Gastroesophageal sphincter (tissue), 4 donors: ENCODE measurements around the gene GNAQ. TPM values are rescaled to one million over a fixed set of nuclear protein-coding genes. Genes with fewer than 3 reads are reported as not detected.
"Not testable (repeated sequence)": the region's sequence is repeated elsewhere in the genome, so short reads cannot be mapped to it uniquely, and the experiment has no call there.

Source experiments
- ATAC-seq: fragments of 150-250 bp; one replicate; pipeline ENCODE4 v1.9.1; 2016; ENCODE audit warnings: mild to moderate bottlenecking, moderate library complexity
- H3K27ac ChIP-seq, 4 donors: fragments of 200-600 bp; sonication (generic) in 3 of 4; 1 replicate in 3 of 4; 2 replicates in 1 of 4; pipeline ENCODE4 v1.5.1; 2016 to 2019
- H3K27me3 ChIP-seq: fragments of 200-600 bp; sonication (generic); one replicate; pipeline ENCODE4 v1.5.1; 2019
- H3K36me3 ChIP-seq, 2 donors: fragments of 200-600 bp; sonication (generic); one replicate each; pipeline ENCODE4 v1.5.1; 2019; ENCODE audit warnings: control low read depth in 1 of 2
- H3K4me1 ChIP-seq, 3 donors: fragments of 200-600 bp; sonication (generic); 1 replicate in 2 of 3; 2 replicates in 1 of 3; pipeline ENCODE4 v1.5.1; 2016 to 2019; ENCODE audit warnings: control low read depth in 2 of 3
- H3K4me3 ChIP-seq, 2 donors: fragments of 200-600 bp; sonication (generic); one replicate each; pipeline ENCODE4 v1.5.1; 2019; ENCODE audit warnings: mild to moderate bottlenecking in 1 of 2, moderate library complexity in 1 of 2
- H3K9me3 ChIP-seq, 3 donors: fragments of 200-600 bp; sonication (generic); one replicate each; pipeline ENCODE4 v1.5.1; 2017 to 2019; ENCODE audit warnings: control low read depth in 2 of 3
- EP300 ChIP-seq: sonication (generic); formaldehyde crosslinking; IDR thresholded peaks from one replicate; pipeline ENCODE4 v1.6.1; 2017; ENCODE audit warnings: antibody characterized with exemption, mild to moderate bottlenecking
- POLR2A ChIP-seq, 2 donors: fragments of 450-650 bp; IDR thresholded peaks; one replicate each; pipeline ENCODE4 v1.6.1; 2017; ENCODE audit warnings: antibody characterized with exemption in 2 of 2, mild to moderate bottlenecking in 2 of 2, moderate library complexity in 1 of 2
- POLR2AphosphoS5 ChIP-seq: sonication (generic); formaldehyde crosslinking; IDR thresholded peaks from one replicate; pipeline ENCODE4 v1.6.1; 2017; ENCODE audit warnings: antibody characterized with exemption
- WGBS, 2 donors: methylation state at CpG; one replicate each; pipeline ENCODE4 v1.1.5; 2018; ENCODE audit warnings: low coverage in 1 of 2; 5-methylcytosine and 5-hydroxymethylcytosine counted together
- total RNA-seq, 4 donors: library from RNA; depleted of rRNA; stranded (reverse); fragments of >200 nt; gene quantifications; one replicate each; pipeline ENCODE4 v1.1.0, GENCODE V29; 2016
- TF ChIP-seq, protein P1 (sequence below), 4 experiments: fragments of 200-600 bp in 2 of 4; fragments of 450-650 bp in 2 of 4; sonication (generic) in 1 of 4; IDR thresholded peaks; one replicate each; pipeline ENCODE4 v1.5.1; 2017 to 2019; ENCODE audit warnings: antibody characterized with exemption in 4 of 4, mild to moderate bottlenecking in 2 of 4, moderate library complexity in 2 of 4

Gene GNAQ
- total RNA-seq, 4 donors from 2014 or later: 57.6 to 86.4 (median 70.8) TPM

DNA sequence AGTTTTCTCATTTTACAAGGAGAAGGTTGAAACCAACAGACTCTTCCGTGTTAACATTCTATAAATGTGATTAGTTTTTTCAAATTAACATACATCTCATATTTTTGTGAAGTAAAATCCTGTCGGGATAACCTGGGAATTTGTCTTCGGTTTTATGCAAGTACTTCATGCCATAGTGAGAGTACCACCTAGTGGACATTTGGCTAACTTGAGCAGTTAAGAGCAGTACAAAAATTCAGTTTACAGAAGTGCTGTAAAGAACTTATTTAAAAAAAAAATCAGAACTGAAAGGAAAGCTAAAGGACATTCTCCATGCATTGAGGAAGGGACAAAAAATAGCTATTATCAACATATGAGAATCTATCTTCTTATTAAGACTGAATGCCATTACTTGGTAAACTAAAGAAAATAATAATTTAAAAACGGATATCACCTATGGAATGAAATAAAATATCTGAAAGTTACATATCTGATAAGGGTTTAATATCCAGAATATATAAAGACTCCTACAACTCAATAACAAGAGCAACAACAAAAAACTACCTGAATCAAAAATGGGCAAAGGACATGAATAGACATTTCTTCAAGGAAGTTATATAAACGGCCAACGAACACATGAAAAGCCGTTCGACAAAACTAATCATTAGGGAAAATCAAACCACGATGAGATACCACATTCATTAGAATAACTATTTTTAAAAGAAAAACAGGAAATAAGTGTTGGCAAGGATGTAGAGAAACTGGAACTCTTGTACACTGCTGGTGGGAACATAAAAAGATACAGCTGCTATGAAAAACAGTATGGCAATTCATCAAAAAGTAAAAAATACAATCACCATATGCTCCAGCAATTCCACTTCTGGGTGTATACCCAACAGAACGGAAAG, 266.5 kb downstream of the GNAQ start:
- no peaks in the 10 kb centered on the region for H3K36me3 ChIP-seq
- no peaks in the 10 kb centered on the region for H3K4me1 ChIP-seq
- TF ChIP-seq, protein P1, sequence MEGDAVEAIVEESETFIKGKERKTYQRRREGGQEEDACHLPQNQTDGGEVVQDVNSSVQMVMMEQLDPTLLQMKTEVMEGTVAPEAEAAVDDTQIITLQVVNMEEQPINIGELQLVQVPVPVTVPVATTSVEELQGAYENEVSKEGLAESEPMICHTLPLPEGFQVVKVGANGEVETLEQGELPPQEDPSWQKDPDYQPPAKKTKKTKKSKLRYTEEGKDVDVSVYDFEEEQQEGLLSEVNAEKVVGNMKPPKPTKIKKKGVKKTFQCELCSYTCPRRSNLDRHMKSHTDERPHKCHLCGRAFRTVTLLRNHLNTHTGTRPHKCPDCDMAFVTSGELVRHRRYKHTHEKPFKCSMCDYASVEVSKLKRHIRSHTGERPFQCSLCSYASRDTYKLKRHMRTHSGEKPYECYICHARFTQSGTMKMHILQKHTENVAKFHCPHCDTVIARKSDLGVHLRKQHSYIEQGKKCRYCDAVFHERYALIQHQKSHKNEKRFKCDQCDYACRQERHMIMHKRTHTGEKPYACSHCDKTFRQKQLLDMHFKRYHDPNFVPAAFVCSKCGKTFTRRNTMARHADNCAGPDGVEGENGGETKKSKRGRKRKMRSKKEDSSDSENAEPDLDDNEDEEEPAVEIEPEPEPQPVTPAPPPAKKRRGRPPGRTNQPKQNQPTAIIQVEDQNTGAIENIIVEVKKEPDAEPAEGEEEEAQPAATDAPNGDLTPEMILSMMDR (IDR thresholded peaks at IDR 0.05): peak; percentile 38 to 56 (median 50)
- no peak for TF ChIP-seq EP300
- no peaks in the 10 kb centered on the region for H3K27me3 ChIP-seq
- H3K9me3 ChIP-seq: no peaks in the 10 kb centered on the region
- H3K27ac ChIP-seq: no peak overlapping the region
- WGBS, 2 donors: 61 to 77% methylated on average over 10 of the region's 10 CpGs
- ATAC-seq: no peak
- H3K4me3 ChIP-seq: no peak overlapping the region

DNA sequence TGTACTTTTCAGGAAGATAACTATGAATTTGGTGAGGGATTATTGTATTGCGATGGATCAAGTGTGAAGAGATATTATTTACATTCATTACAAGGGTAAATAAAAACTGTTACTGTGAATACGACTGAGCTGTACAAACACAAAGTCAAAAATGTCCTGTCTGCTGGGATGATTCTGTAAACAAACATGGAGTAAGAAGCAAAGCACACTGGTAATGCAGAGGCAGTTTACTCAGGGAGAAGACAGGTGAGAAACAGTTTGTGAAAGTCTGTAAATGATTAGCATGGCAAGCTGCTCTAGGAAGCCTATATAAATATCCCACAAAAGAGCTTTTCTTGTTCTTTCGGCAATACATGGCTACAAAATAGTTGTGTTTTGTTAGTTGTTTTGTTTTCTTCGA, 268.0 kb downstream of the GNAQ start:
- H3K9me3 ChIP-seq: no peaks in the 10 kb centered on the region
- no peak for ATAC-seq
- H3K27ac ChIP-seq: no peak overlapping the region
- H3K27me3 ChIP-seq: no peaks in the 10 kb centered on the region
- TF ChIP-seq POLR2A (IDR thresholded peaks at IDR 0.05): no peak
- no peaks in the 10 kb centered on the region for H3K36me3 ChIP-seq
- 75 to 91% methylated on average over 4 of the region's 4 CpGs for whole genome bisulfite sequencing, 2 donors
- no peaks in the 10 kb centered on the region for H3K4me1 ChIP-seq
- no peak overlapping the region for H3K4me3 ChIP-seq

DNA sequence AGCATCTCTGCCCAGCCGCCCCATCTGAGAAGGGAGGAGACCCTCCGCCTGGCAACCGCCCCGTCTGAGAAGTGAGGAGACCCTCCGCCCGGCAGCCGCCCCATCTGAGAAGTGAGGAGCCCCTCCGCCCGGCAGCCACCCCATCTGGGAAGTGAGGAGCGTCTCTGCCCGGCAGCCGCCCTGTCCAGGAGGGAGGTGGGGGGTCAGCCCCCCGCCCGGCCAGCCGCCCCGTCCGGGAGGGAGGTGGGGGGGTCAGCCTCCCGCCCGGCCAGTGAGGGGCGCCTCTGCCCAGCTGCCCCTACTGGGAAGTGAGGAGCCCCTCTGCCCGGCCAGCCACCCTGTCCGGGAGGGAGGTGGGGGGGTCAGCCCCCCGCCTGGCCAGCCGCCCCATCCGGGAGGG, 270.7 kb downstream of the GNAQ start:
- not testable (repeated sequence) for H3K27ac ChIP-seq, H3K4me3 ChIP-seq

DNA sequence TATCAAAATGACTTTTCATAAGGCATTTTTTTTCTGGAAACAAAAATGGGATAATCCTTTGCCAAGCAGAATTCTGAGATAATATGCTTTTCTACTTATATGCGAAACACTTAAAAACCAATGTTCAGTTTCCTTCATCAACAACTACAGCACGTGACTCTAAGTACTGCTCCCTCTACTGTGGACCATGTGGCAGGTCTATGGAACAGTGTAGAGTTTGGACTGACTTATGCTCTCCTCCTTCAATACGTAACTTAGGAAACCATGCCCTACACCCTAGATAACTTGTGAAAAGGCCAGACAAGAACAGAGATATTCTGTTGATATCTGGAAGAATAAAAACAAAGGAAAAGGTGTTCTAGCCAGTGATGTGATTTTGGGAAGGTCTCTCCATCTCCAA, 272.2 kb downstream of the GNAQ start:
- no peak for ATAC-seq

More for the DNA sequence above, 270.7 kb downstream of the GNAQ start:
- not testable (repeated sequence) for H3K9me3 ChIP-seq, H3K27me3 ChIP-seq, ATAC-seq, H3K36me3 ChIP-seq, H3K4me1 ChIP-seq
- no CpG with 5 or more reads among the region's 25 CpGs for WGBS, 2 donors

GRCh38 chr9:77756449-77756848, 275.2 kb downstream of the GNAQ start:
- Histone ChIP-seq H3K36me3 (peaks cover 0 to 10% of the 10 kb centered on the region in 2 donors), H3K4me3 (no peak overlapping the region), H3K27ac (no peak overlapping the region), H3K9me3 (no peaks in the 10 kb centered on the region), H3K27me3 (no peaks in the 10 kb centered on the region), H3K4me1 (peaks cover 0 to 15% (median 3%) of the 10 kb centered on the region in 3 donors)
- ATAC-seq: no peak
- 0% methylated on average over 1 of the region's 1 CpG for WGBS, 2 donors
- no peak for TF ChIP-seq POLR2A (IDR thresholded peaks at IDR 0.05)
- no peak for TF ChIP-seq EP300
- TF ChIP-seq, protein P1 (IDR thresholded peaks at IDR 0.05): no peak
- TF ChIP-seq POLR2AphosphoS5: no peak

More for the DNA sequence above, 272.2 kb downstream of the GNAQ start:
- Histone ChIP-seq H3K27me3 (no peaks in the 10 kb centered on the region), H3K9me3 (no peaks in the 10 kb centered on the region), H3K27ac (no peak overlapping the region), H3K36me3 (peaks cover 0 to 10% of the 10 kb centered on the region in 2 donors), H3K4me3 (no peak overlapping the region), H3K4me1 (no peaks in the 10 kb centered on the region)
- no peak for TF ChIP-seq EP300
- no peak for TF ChIP-seq POLR2AphosphoS5
- TF ChIP-seq, protein P1 (IDR thresholded peaks at IDR 0.05): no peak
- no peak for TF ChIP-seq POLR2A (IDR thresholded peaks at IDR 0.05)
- WGBS, 2 donors: 73 to 75% methylated on average over 3 of the region's 3 CpGs

DNA sequence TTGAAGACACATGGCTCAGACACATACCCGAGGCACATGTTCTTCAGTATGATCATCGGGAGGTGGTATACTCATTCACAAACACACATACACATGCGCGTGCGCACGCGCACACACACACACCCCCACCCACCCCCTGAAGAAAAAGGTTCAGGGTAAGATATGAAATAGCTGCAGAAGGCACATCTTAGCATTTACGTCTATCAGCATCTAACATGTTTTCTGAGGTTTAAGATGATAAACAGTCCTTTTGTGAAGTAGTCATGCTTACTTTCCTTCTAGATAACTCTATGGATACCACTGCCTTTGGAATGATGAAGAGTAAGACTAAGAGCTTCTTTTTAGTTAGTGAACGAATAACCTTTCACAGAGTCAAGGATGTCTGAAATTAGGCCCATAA, 278.4 kb downstream of the GNAQ start:
- H3K27ac ChIP-seq: peak overlapping the region in 2 of 4 donors; percentile 29 to 71
- peaks cover 0 to 45% (median 3%) of the 10 kb centered on the region in 3 donors for H3K4me1 ChIP-seq
- 82% methylated on average over 8 to 9 of the region's 9 CpGs for WGBS, 2 donors
- H3K36me3 ChIP-seq: peaks cover 0 to 10% of the 10 kb centered on the region in 2 donors
- no peaks in the 10 kb centered on the region for H3K9me3 ChIP-seq
- TF ChIP-seq POLR2AphosphoS5 (no peak), POLR2A (IDR thresholded peaks at IDR 0.05) (no peak), EP300 (no peak)
- TF ChIP-seq, protein P1 (IDR thresholded peaks at IDR 0.05): no peak
- no peak for ATAC-seq
- no peaks in the 10 kb centered on the region for H3K27me3 ChIP-seq
- H3K4me3 ChIP-seq: no peak overlapping the region
